Ovary (tissue), 3 donors: ENCODE data around the gene GNAI2.

ENCODE experiments used
- CTCF ChIP-seq, 3 donors: fragments of 450-650 bp in 2 of 3; fragments of 200-600 bp in 1 of 3; IDR thresholded peaks; one replicate each; pipeline versions ENCODE4 v1.5.1 to v1.8.0; 2016 to 2022; ENCODE audit warnings: antibody characterized with exemption in 3 of 3, mild to moderate bottlenecking in 1 of 3
- EP300 ChIP-seq: sonication (generic); formaldehyde crosslinking; IDR thresholded peaks from one replicate; pipeline ENCODE4 v1.6.1; 2017; ENCODE audit warnings: antibody characterized with exemption
- POLR2A ChIP-seq: fragments of 450-650 bp; IDR thresholded peaks from one replicate; pipeline ENCODE4 v1.6.1; 2017; ENCODE audit warnings: antibody characterized with exemption, mild to moderate bottlenecking, moderate library complexity
- donor health status: DM: no; HTN: no; CAD: no.

DNA sequence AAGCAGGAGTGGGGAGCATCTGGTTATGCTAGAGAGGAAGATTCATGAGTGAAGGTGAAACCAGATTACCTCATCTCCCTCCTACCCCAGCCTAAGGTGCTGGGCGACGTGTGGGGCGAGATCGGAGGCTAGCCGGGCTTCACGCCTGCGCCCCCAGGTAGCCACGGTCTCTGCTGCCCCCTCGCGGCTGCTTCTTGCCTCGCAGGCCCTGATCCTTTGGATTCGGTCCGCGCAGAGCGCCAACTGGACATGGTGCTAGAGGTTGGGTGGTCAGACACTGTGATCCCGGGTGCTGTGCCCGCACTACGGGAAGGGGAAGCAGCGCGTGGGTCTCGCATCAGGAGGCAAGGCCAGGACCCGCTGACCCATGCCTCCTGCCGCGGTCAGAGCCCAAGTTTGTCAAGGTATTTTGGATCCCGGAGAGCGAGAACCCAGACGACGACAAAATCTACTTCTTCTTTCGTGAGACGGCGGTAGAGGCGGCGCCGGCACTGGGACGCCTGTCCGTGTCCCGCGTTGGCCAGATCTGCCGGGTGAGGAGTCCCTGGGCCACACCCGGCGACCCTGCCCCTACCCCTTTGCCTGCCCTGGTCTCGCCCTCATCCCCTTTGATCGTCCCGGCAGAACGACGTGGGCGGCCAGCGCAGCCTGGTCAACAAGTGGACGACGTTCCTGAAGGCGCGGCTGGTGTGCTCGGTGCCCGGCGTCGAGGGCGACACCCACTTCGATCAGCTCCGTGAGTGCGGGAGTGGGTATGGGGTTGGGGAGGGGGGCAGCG, 37.1 kb downstream of the GNAI2 start:
- peak; percentile 97 to 99 (median 98) for TF ChIP-seq CTCF (IDR thresholded peaks at IDR 0.05)
- TF ChIP-seq EP300 = no peak
- peak; percentile 39 for TF ChIP-seq POLR2A
